Medulla oblongata (tissue), 1 donor: Measurements from ENCODE around the gene NUTF2.
"Not testable (repeated sequence)": the region's sequence is repeated elsewhere in the genome, so short reads cannot be mapped to it uniquely, and the experiment has no call there.

Experiments used
- DNase-seq: peaks from one replicate; pipeline ENCODE4 v3.0.0-alpha.2; 2015; ENCODE audit errors: extremely low spot score

The NUTF2 gene

GRCh38 chr16:67864044-67864443, 17.3 kb downstream of the NUTF2 start:
- not testable (repeated sequence) for DNase-seq

- DNase-seq, result no peak
These were observed 17.9 kb downstream of the NUTF2 start for GRCh38 chr16:67864594-67864993.

- no peak for DNase-seq
These were observed 18.6 kb downstream of the NUTF2 start for GRCh38 chr16:67865318-67865717.

GRCh38 chr16:67868290-67868689, 21.6 kb downstream of the NUTF2 start:
- no peak for DNase-seq

GRCh38 chr16:67869653-67870052, 22.9 kb downstream of the NUTF2 start:
- DNase-seq, result no peak

- no peak for DNase-seq
These were observed 24.5 kb downstream of the NUTF2 start for GRCh38 chr16:67871256-67871655.

- DNase-seq, result no peak
These were observed 25.4 kb downstream of the NUTF2 start for GRCh38 chr16:67872131-67872630.

- DNase-seq, result peak; percentile 73
These were observed 26.1 kb downstream of the NUTF2 start, which contains the start of gene EDC4 for GRCh38 chr16:67872631-67873434. Gene EDC4 (plus strand): TSS chr16:67873052. CDS start chr16:67873262, 210 bp downstream.

- no peak for DNase-seq
These were observed 27.0 kb downstream of the NUTF2 start for GRCh38 chr16:67873435-67874370.

GRCh38 chr16:67874372-67874771, 27.6 kb downstream of the NUTF2 start:
- DNase-seq, result no peak

- no peak for DNase-seq
These were observed 30.3 kb downstream of the NUTF2 start for GRCh38 chr16:67877064-67877463.

- no peak for DNase-seq
These were observed 31.5 kb downstream of the NUTF2 start for GRCh38 chr16:67878232-67878631.

GRCh38 chr16:67878846-67879245, 32.1 kb downstream of the NUTF2 start:
- DNase-seq, result no peak

GRCh38 chr16:67879462-67879861, 32.7 kb downstream of the NUTF2 start:
- DNase-seq, result no peak

GRCh38 chr16:67879936-67880335, 33.2 kb downstream of the NUTF2 start:
- DNase-seq, result no peak

- no peak for DNase-seq
These were observed 33.9 kb downstream of the NUTF2 start for GRCh38 chr16:67880584-67880983.

GRCh38 chr16:67881621-67882161, 35.0 kb downstream of the NUTF2 start:
- peak; percentile 64 for DNase-seq

- peak; percentile 91 for DNase-seq
These were observed 35.8 kb downstream of the NUTF2 start for GRCh38 chr16:67882374-67883145.

GRCh38 chr16:67883146-67883871, 36.6 kb downstream of the NUTF2 start:
- DNase-seq, result no peak

- no peak for DNase-seq
These were observed 37.1 kb downstream of the NUTF2 start for GRCh38 chr16:67883872-67884261.

- peak; percentile 88 for DNase-seq
These were observed 38.0 kb downstream of the NUTF2 start, which contains the start of gene NRN1L for GRCh38 chr16:67884684-67885083. Gene NRN1L (plus strand): TSS chr16:67884885. CDS start chr16:67884904, 19 bp downstream.
